HEK293 (cell line): Measurements from ENCODE around the gene SMC5.

Experiments used
- CTCF ChIA-PET: fragments of 350-600 bp; formaldehyde crosslinking; extraction: SDS; loops from one replicate; lab custom pipeline; 2021; ENCODE audit warnings: antibody characterized with exemption; lab: Yijun Ruan, JAX
- POLR2A ChIA-PET: fragments of 300-600 bp; formaldehyde crosslinking; extraction: SDS; loops from one replicate; lab custom pipeline; 2020; ENCODE audit warnings: antibody characterized with exemption, inconsistent platforms; lab: Yijun Ruan, JAX
- H3K27ac ChIP-seq: fragments of 200-500 bp; sonication (Bioruptor generic); 2 replicates; pipeline ENCODE4 v1.5.1; 2014; ENCODE audit warnings: low read depth, low read length, control low read depth, inconsistent platforms; ENCODE audit errors: extremely low read depth
- H3K36me3 ChIP-seq, 2 experiments: fragments of 200-500 bp in 1 of 2; sonication (Bioruptor generic) in 1 of 2; 1 replicate in 1 of 2; 2 replicates in 1 of 2; pipeline ENCODE4 v1.5.1; 2014 to 2017; ENCODE audit warnings: inconsistent platforms in 2 of 2, low read length in 2 of 2; ENCODE audit not compliant: control insufficient read depth in 2 of 2, insufficient read depth in 1 of 2
- H3K4me1 ChIP-seq: fragments of 200-500 bp; sonication (Bioruptor generic); 2 replicates; pipeline ENCODE4 v1.5.1; 2014; ENCODE audit warnings: mild to moderate bottlenecking, low read length, inconsistent platforms; ENCODE audit not compliant: control insufficient read depth, insufficient read depth
- H3K4me3 ChIP-seq: 2 replicates; pipeline ENCODE4 v1.5.1; 2011; ENCODE audit warnings: low read depth, mild to moderate bottlenecking, control low read depth, low read length, moderate library complexity
- H3K9me3 ChIP-seq: fragments of 200-500 bp; sonication (Bioruptor generic); 2 replicates; pipeline ENCODE4 v1.5.1; 2014; ENCODE audit warnings: low read depth, low read length, inconsistent platforms; ENCODE audit not compliant: control insufficient read depth, insufficient read depth
- GLIS2 ChIP-seq: fragments of 450-650 bp; formaldehyde crosslinking; IDR thresholded peaks from 2 replicates; pipeline ENCODE4 v1.5.1; 2016; ENCODE audit warnings: missing biosample characterization, missing genetic modification characterization
- INSM2 ChIP-seq: fragments of 450-650 bp; formaldehyde crosslinking; IDR thresholded peaks from 2 replicates; pipeline ENCODE4 v1.5.1; 2016; ENCODE audit warnings: missing biosample characterization, missing genetic modification characterization
- KLF8 ChIP-seq: fragments of 450-650 bp; formaldehyde crosslinking; IDR thresholded peaks from 2 replicates; pipeline ENCODE4 v1.5.1; 2016; ENCODE audit warnings: missing biosample characterization, missing genetic modification characterization
- SP3 ChIP-seq: fragments of 450-650 bp; formaldehyde crosslinking; IDR thresholded peaks from 2 replicates; pipeline ENCODE4 v1.5.1; 2016; ENCODE audit warnings: missing biosample characterization, missing genetic modification characterization
- ZBTB17 ChIP-seq: fragments of 450-650 bp; formaldehyde crosslinking; IDR thresholded peaks from 2 replicates; pipeline ENCODE4 v1.5.1; 2016; ENCODE audit warnings: missing biosample characterization, missing genetic modification characterization
- ZBTB21 ChIP-seq: fragments of 450-650 bp; formaldehyde crosslinking; IDR thresholded peaks from 2 replicates; pipeline ENCODE4 v1.5.1; 2017; ENCODE audit warnings: missing biosample characterization, missing genetic modification characterization
- ZBTB48 ChIP-seq: fragments of 450-650 bp; formaldehyde crosslinking; IDR thresholded peaks from 2 replicates; pipeline ENCODE4 v1.5.1; 2016; ENCODE audit warnings: missing biosample characterization, missing genetic modification characterization
- ZNF169 ChIP-seq: fragments of 450-650 bp; formaldehyde crosslinking; IDR thresholded peaks from 2 replicates; pipeline ENCODE4 v1.5.1; 2016; ENCODE audit warnings: missing biosample characterization, missing genetic modification characterization
- ZNF174 ChIP-seq: fragments of 450-650 bp; formaldehyde crosslinking; IDR thresholded peaks from 2 replicates; pipeline ENCODE4 v1.5.0; 2017; ENCODE audit warnings: missing biosample characterization, mild to moderate bottlenecking, missing genetic modification characterization
- ZNF223 ChIP-seq: fragments of 450-650 bp; formaldehyde crosslinking; IDR thresholded peaks from 2 replicates; pipeline ENCODE4 v1.5.1; 2016; ENCODE audit warnings: missing biosample characterization, missing genetic modification characterization
- ZNF23 ChIP-seq: fragments of 450-650 bp; formaldehyde crosslinking; IDR thresholded peaks from 2 replicates; pipeline ENCODE4 v1.5.1; 2016; ENCODE audit warnings: missing biosample characterization, missing genetic modification characterization, borderline replicate concordance
- ZNF324 ChIP-seq: fragments of 450-650 bp; formaldehyde crosslinking; IDR thresholded peaks from 2 replicates; pipeline ENCODE4 v1.5.1; 2016; ENCODE audit warnings: missing biosample characterization, missing genetic modification characterization
- ZNF350 ChIP-seq: fragments of 450-650 bp; formaldehyde crosslinking; IDR thresholded peaks from 2 replicates; pipeline ENCODE4 v1.5.0; 2017; ENCODE audit warnings: missing biosample characterization, mild to moderate bottlenecking, missing genetic modification characterization
- ZNF394 ChIP-seq: fragments of 450-650 bp; formaldehyde crosslinking; IDR thresholded peaks from 2 replicates; pipeline ENCODE4 v1.5.1; 2016; ENCODE audit warnings: missing biosample characterization, missing genetic modification characterization, mild to moderate bottlenecking, moderate library complexity, borderline replicate concordance
- ZNF398 ChIP-seq: fragments of 450-650 bp; formaldehyde crosslinking; IDR thresholded peaks from 2 replicates; pipeline ENCODE4 v1.5.1; 2017; ENCODE audit warnings: missing biosample characterization, missing genetic modification characterization
- ZNF518A ChIP-seq: fragments of 450-650 bp; formaldehyde crosslinking; conservative IDR thresholded peaks from 2 replicates; pipeline ENCODE4 v1.5.1; 2016; ENCODE audit warnings: low read depth, missing biosample characterization, missing genetic modification characterization
- ZNF549 ChIP-seq: fragments of 450-650 bp; IDR thresholded peaks from 2 replicates; pipeline ENCODE4 v1.5.1; 2018; ENCODE audit warnings: missing biosample characterization, missing genetic modification characterization, mild to moderate bottlenecking, inconsistent platforms, moderate library complexity
- ZNF585B ChIP-seq: fragments of 450-650 bp; formaldehyde crosslinking; IDR thresholded peaks from 2 replicates; pipeline ENCODE4 v1.5.1; 2016; ENCODE audit warnings: missing biosample characterization, missing genetic modification characterization
- ZNF610 ChIP-seq: fragments of 450-650 bp; formaldehyde crosslinking; IDR thresholded peaks from 2 replicates; pipeline ENCODE4 v1.5.1; 2016; ENCODE audit warnings: missing biosample characterization, missing genetic modification characterization, borderline replicate concordance
- ZNF624 ChIP-seq: fragments of 450-650 bp; formaldehyde crosslinking; IDR thresholded peaks from 2 replicates; pipeline ENCODE4 v1.5.1; 2017; ENCODE audit warnings: missing biosample characterization, missing genetic modification characterization
- ZNF626 ChIP-seq: fragments of 450-650 bp; sonication (Bioruptor Pico); formaldehyde crosslinking; IDR thresholded peaks from 2 replicates; pipeline ENCODE4 v1.5.1; 2018; ENCODE audit warnings: missing biosample characterization, missing genetic modification characterization, inconsistent platforms
- ZNF792 ChIP-seq: fragments of 450-650 bp; formaldehyde crosslinking; IDR thresholded peaks from 2 replicates; pipeline ENCODE4 v1.5.1; 2016; ENCODE audit warnings: missing biosample characterization, missing genetic modification characterization
- TF ChIP-seq, protein P1 (sequence below): sonication (generic); formaldehyde crosslinking; IDR thresholded peaks from 2 replicates; pipeline ENCODE4 v1.8.1; 2022; ENCODE audit warnings: mild to moderate bottlenecking, moderate library complexity, missing genetic modification reagents
- TF ChIP-seq, protein P2 (sequence below): fragments of 450-650 bp; formaldehyde crosslinking; IDR thresholded peaks from 2 replicates; pipeline ENCODE4 v1.5.0; 2017; ENCODE audit warnings: missing biosample characterization, missing genetic modification characterization, borderline replicate concordance

SMC5 gene

GRCh38 chr9:70217029-70217428 lies 41.7 kb upstream of the SMC5 start:
- ChIA-PET POLR2A (no interaction called here), CTCF (interaction anchor here (0.7 kb wide), 1 partner anchor 398 kb away, joined by 4 read pairs; no protein-coding TSS in a partner anchor)
- Histone ChIP-seq H3K4me1 (no peaks in the 10 kb centered on the region), H3K9me3 (no peaks in the 10 kb centered on the region), H3K27ac (no peak overlapping the region), H3K4me3 (no peak overlapping the region), H3K36me3 (peaks cover 0 to 21% of the 10 kb centered on the region in 2 experiments; a peak in 1 of 3 replicates)
- TF ChIP-seq ZNF174 (tag by site-specific recombination) (no peak), ZNF518A (tag by site-specific recombination) (no peak), ZNF324 (no peak), ZNF549 (no peak), KLF8 (tag by site-specific recombination) (no peak), ZNF792 (no peak), GLIS2 (no peak), INSM2 (tag by site-specific recombination) (no peak), ZNF624 (tag by site-specific recombination) (no peak), ZNF585B (no peak), ZNF169 (no peak), ZNF223 (tag by site-specific recombination) (no peak), SP3 (tag by site-specific recombination) (no peak)
- TF ChIP-seq, protein P1, sequence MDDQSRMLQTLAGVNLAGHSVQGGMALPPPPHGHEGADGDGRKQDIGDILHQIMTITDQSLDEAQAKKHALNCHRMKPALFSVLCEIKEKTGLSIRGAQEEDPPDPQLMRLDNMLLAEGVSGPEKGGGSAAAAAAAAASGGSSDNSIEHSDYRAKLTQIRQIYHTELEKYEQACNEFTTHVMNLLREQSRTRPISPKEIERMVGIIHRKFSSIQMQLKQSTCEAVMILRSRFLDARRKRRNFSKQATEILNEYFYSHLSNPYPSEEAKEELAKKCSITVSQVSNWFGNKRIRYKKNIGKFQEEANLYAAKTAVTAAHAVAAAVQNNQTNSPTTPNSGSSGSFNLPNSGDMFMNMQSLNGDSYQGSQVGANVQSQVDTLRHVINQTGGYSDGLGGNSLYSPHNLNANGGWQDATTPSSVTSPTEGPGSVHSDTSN (CRISPR knock-in tag) = no peak
- TF ChIP-seq, protein P2, sequence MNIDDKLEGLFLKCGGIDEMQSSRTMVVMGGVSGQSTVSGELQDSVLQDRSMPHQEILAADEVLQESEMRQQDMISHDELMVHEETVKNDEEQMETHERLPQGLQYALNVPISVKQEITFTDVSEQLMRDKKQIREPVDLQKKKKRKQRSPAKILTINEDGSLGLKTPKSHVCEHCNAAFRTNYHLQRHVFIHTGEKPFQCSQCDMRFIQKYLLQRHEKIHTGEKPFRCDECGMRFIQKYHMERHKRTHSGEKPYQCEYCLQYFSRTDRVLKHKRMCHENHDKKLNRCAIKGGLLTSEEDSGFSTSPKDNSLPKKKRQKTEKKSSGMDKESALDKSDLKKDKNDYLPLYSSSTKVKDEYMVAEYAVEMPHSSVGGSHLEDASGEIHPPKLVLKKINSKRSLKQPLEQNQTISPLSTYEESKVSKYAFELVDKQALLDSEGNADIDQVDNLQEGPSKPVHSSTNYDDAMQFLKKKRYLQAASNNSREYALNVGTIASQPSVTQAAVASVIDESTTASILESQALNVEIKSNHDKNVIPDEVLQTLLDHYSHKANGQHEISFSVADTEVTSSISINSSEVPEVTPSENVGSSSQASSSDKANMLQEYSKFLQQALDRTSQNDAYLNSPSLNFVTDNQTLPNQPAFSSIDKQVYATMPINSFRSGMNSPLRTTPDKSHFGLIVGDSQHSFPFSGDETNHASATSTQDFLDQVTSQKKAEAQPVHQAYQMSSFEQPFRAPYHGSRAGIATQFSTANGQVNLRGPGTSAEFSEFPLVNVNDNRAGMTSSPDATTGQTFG (tag by site-specific recombination) = no peak

DNA sequence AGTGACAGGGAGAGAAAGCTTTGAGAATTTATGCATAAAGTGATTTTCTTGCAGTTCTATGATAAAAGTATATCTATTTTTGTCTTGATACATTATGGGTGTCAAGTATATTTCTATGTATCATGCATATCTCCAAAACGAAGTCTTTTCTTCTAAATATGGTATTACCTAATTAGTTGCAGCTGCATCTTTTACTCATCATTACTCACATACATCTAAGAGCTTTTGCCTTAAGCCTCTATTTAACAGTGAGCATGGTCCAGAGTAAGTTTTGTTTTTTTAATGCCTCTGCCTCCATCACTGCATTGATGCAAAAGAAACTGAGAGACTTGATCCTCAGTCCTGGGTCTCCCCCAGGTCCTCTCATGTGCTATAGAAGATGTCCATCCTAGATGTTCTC lies 40.0 kb upstream of the SMC5 start:
- POLR2A ChIA-PET = no interaction called here
- Histone ChIP-seq H3K9me3 (no peaks in the 10 kb centered on the region), H3K4me1 (no peaks in the 10 kb centered on the region), H3K4me3 (no peak overlapping the region), H3K36me3 (peaks cover 0 to 12% of the 10 kb centered on the region in 2 experiments; a peak in 1 of 3 replicates), H3K27ac (no peak overlapping the region)
- CTCF ChIA-PET = interaction anchor here (0.7 to 1.3 kb wide), 2 partner anchors 10 to 11 kb away, joined by 3 to 4 read pairs; no protein-coding TSS in a partner anchor
- no peak for TF ChIP-seq ZNF23
- no peak for TF ChIP-seq ZNF350 (tag by site-specific recombination)
- no peak for TF ChIP-seq ZNF398 (tag by site-specific recombination)
- no peak for TF ChIP-seq ZNF610 (tag by site-specific recombination)
- no peak for TF ChIP-seq ZBTB48
- no peak for TF ChIP-seq ZBTB21 (tag by site-specific recombination)
- no peak for TF ChIP-seq ZNF626 (tag by site-specific recombination)
- TF ChIP-seq ZNF394 (tag by site-specific recombination) = no peak
- TF ChIP-seq ZBTB17 (tag by site-specific recombination) = no peak
